ENCODE results near the gene MMP25.
"Not testable (repeated sequence)": the region's sequence is repeated elsewhere in the genome, so short reads cannot be mapped to it uniquely, and the experiment has no call there.

The MMP25 gene

GRCh38 chr16:3050487-3050886 is 4.1 kb downstream of the MMP25 start:
- Histone ChIP-seq H3K36me3 (ENCODE audit: control insufficient read depth in 1 of 2, insufficient read depth in 2 of 2, low read length in 2 of 2) (no peaks in the 10 kb centered on the region), H3K9me3 (ENCODE audit: control insufficient read depth in 1 of 2, low read length in 2 of 2) (no peaks in the 10 kb centered on the region), H3K4me3 (ENCODE audit: low read depth in 1 of 2, low read length in 2 of 2) (no peak overlapping the region), H3K27ac (ENCODE audit: low read length) (no peak overlapping the region), H3K27me3 (ENCODE audit: low read depth, low read length) (peaks cover 17% of the 10 kb centered on the region), H3K4me1 (ENCODE audit: control insufficient read depth in 1 of 2, insufficient read depth in 2 of 2, low read length in 2 of 2) (peaks cover 0 to 17% of the 10 kb centered on the region in 2 donors)

GRCh38 chr16:3051009-3051408 is 4.6 kb downstream of the MMP25 start:
- Histone ChIP-seq H3K9me3 (ENCODE audit: control insufficient read depth in 1 of 2, low read length in 2 of 2) (no peaks in the 10 kb centered on the region), H3K27me3 (ENCODE audit: low read depth, low read length) (peaks cover 14% of the 10 kb centered on the region), H3K4me3 (ENCODE audit: low read depth in 1 of 2, low read length in 2 of 2) (no peak overlapping the region), H3K27ac (ENCODE audit: low read length) (no peak overlapping the region), H3K4me1 (ENCODE audit: control insufficient read depth in 1 of 2, insufficient read depth in 2 of 2, low read length in 2 of 2) (peaks cover 0 to 13% of the 10 kb centered on the region in 2 donors), H3K36me3 (ENCODE audit: control insufficient read depth in 1 of 2, insufficient read depth in 2 of 2, low read length in 2 of 2) (no peaks in the 10 kb centered on the region)

- Histone ChIP-seq H3K27ac (ENCODE audit: low read length) (no peak overlapping the region), H3K9me3 (ENCODE audit: control insufficient read depth in 1 of 2, low read length in 2 of 2) (no peaks in the 10 kb centered on the region), H3K4me3 (ENCODE audit: low read depth in 1 of 2, low read length in 2 of 2) (no peak overlapping the region), H3K36me3 (ENCODE audit: control insufficient read depth in 1 of 2, insufficient read depth in 2 of 2, low read length in 2 of 2) (no peaks in the 10 kb centered on the region), H3K4me1 (ENCODE audit: control insufficient read depth in 1 of 2, insufficient read depth in 2 of 2, low read length in 2 of 2) (peaks cover 0 to 9% of the 10 kb centered on the region in 2 donors), H3K27me3 (ENCODE audit: low read depth, low read length) (peaks cover 9% of the 10 kb centered on the region)
Observed at GRCh38 chr16:3051494-3051893, 5.1 kb downstream of the MMP25 start.

GRCh38 chr16:3052571-3053329 is 6.4 kb downstream of the MMP25 start:
- not testable (repeated sequence) for H3K36me3 ChIP-seq (ENCODE audit: control insufficient read depth in 1 of 2, insufficient read depth in 2 of 2, low read length in 2 of 2); H3K4me3 ChIP-seq (ENCODE audit: low read depth in 1 of 2, low read length in 2 of 2); H3K4me1 ChIP-seq (ENCODE audit: control insufficient read depth in 1 of 2, insufficient read depth in 2 of 2, low read length in 2 of 2); H3K27me3 ChIP-seq (ENCODE audit: low read depth, low read length); H3K27ac ChIP-seq (ENCODE audit: low read length); H3K9me3 ChIP-seq (ENCODE audit: control insufficient read depth in 1 of 2, low read length in 2 of 2)

- H3K27ac ChIP-seq (ENCODE audit: low read length); H3K9me3 ChIP-seq (ENCODE audit: control insufficient read depth in 1 of 2, low read length in 2 of 2); H3K36me3 ChIP-seq (ENCODE audit: control insufficient read depth in 1 of 2, insufficient read depth in 2 of 2, low read length in 2 of 2); H3K27me3 ChIP-seq (ENCODE audit: low read depth, low read length); H3K4me1 ChIP-seq (ENCODE audit: control insufficient read depth in 1 of 2, insufficient read depth in 2 of 2, low read length in 2 of 2); H3K4me3 ChIP-seq (ENCODE audit: low read depth in 1 of 2, low read length in 2 of 2): not testable (repeated sequence)
Observed at GRCh38 chr16:3053330-3053710, 7.0 kb downstream of the MMP25 start.

GRCh38 chr16:3054965-3055733 is 8.8 kb downstream of the MMP25 start:
- Histone ChIP-seq H3K27ac (ENCODE audit: low read length) (no peak overlapping the region), H3K4me1 (ENCODE audit: control insufficient read depth in 1 of 2, insufficient read depth in 2 of 2, low read length in 2 of 2) (peaks cover 0 to 20% of the 10 kb centered on the region in 2 donors), H3K9me3 (ENCODE audit: control insufficient read depth in 1 of 2, low read length in 2 of 2) (no peaks in the 10 kb centered on the region), H3K4me3 (ENCODE audit: low read depth in 1 of 2, low read length in 2 of 2) (no peak overlapping the region), H3K36me3 (ENCODE audit: control insufficient read depth in 1 of 2, insufficient read depth in 2 of 2, low read length in 2 of 2) (no peaks in the 10 kb centered on the region), H3K27me3 (ENCODE audit: low read depth, low read length) (no peaks in the 10 kb centered on the region)

- not testable (repeated sequence) for H3K36me3 ChIP-seq (ENCODE audit: control insufficient read depth in 1 of 2, insufficient read depth in 2 of 2, low read length in 2 of 2); H3K9me3 ChIP-seq (ENCODE audit: control insufficient read depth in 1 of 2, low read length in 2 of 2); H3K4me3 ChIP-seq (ENCODE audit: low read depth in 1 of 2, low read length in 2 of 2); H3K27me3 ChIP-seq (ENCODE audit: low read depth, low read length); H3K27ac ChIP-seq (ENCODE audit: low read length)
- H3K4me1 ChIP-seq (ENCODE audit: control insufficient read depth in 1 of 2, insufficient read depth in 2 of 2, low read length in 2 of 2) = peaks cover 0 to 20% of the 10 kb centered on the region in 2 donors
Observed at GRCh38 chr16:3055734-3056115, 9.4 kb downstream of the MMP25 start.

- Histone ChIP-seq H3K27ac (ENCODE audit: low read length) (no peak overlapping the region), H3K36me3 (ENCODE audit: control insufficient read depth in 1 of 2, insufficient read depth in 2 of 2, low read length in 2 of 2) (no peaks in the 10 kb centered on the region), H3K9me3 (ENCODE audit: control insufficient read depth in 1 of 2, low read length in 2 of 2) (no peaks in the 10 kb centered on the region), H3K4me3 (ENCODE audit: low read depth in 1 of 2, low read length in 2 of 2) (no peak overlapping the region), H3K27me3 (ENCODE audit: low read depth, low read length) (no peaks in the 10 kb centered on the region), H3K4me1 (ENCODE audit: control insufficient read depth in 1 of 2, insufficient read depth in 2 of 2, low read length in 2 of 2) (peaks cover 0 to 20% of the 10 kb centered on the region in 2 donors)
Observed at GRCh38 chr16:3056336-3057180, 10.2 kb downstream of the MMP25 start.

- H3K4me3 ChIP-seq (ENCODE audit: low read depth in 1 of 2, low read length in 2 of 2) = peak overlapping the region in 1 of 2 donors; percentile 79
- H3K27me3 ChIP-seq (ENCODE audit: low read depth, low read length) = no peaks in the 10 kb centered on the region
- H3K36me3 ChIP-seq (ENCODE audit: control insufficient read depth in 1 of 2, insufficient read depth in 2 of 2, low read length in 2 of 2) = no peaks in the 10 kb centered on the region
- no peak overlapping the region for H3K27ac ChIP-seq (ENCODE audit: low read length)
- no peaks in the 10 kb centered on the region for H3K9me3 ChIP-seq (ENCODE audit: control insufficient read depth in 1 of 2, low read length in 2 of 2)
- H3K4me1 ChIP-seq (ENCODE audit: control insufficient read depth in 1 of 2, insufficient read depth in 2 of 2, low read length in 2 of 2) = peaks cover 0 to 20% of the 10 kb centered on the region in 2 donors
Observed at GRCh38 chr16:3057181-3058138, 11.1 kb downstream of the MMP25 start.

- Histone ChIP-seq H3K27ac (ENCODE audit: low read length) (no peak overlapping the region), H3K4me3 (ENCODE audit: low read depth in 1 of 2, low read length in 2 of 2) (peak overlapping the region; percentile 37 to 79), H3K36me3 (ENCODE audit: control insufficient read depth in 1 of 2, insufficient read depth in 2 of 2, low read length in 2 of 2) (no peaks in the 10 kb centered on the region), H3K4me1 (ENCODE audit: control insufficient read depth in 1 of 2, insufficient read depth in 2 of 2, low read length in 2 of 2) (peaks cover 0 to 20% of the 10 kb centered on the region in 2 donors), H3K27me3 (ENCODE audit: low read depth, low read length) (no peaks in the 10 kb centered on the region), H3K9me3 (ENCODE audit: control insufficient read depth in 1 of 2, low read length in 2 of 2) (no peaks in the 10 kb centered on the region)
Observed at GRCh38 chr16:3058139-3059030, 12.0 kb downstream of the MMP25 start.

All from muscle layer of duodenum (tissue), 2 donors.